ENCODE data around the gene NMUR1.

DNA sequence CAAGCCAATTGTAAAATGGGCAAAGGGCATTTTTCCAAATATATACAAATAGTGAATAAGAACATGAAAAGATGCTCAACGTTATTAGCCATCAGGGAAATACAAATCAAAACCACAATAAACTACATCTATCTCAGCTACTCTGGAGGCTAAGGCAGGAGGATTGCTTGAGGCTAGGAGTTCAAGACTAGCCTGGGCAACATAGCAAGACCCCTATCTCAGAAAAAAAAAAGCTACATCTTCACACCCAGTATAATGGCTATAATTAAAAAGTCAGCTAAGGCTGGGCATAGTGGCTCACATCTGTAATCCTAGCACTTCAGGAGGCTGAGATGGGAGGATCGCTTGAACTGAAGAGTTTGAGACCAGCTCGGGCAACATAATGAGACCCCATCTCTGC lies 53.3 kb downstream of the NMUR1 start:
- TF ChIP-seq, protein P1, sequence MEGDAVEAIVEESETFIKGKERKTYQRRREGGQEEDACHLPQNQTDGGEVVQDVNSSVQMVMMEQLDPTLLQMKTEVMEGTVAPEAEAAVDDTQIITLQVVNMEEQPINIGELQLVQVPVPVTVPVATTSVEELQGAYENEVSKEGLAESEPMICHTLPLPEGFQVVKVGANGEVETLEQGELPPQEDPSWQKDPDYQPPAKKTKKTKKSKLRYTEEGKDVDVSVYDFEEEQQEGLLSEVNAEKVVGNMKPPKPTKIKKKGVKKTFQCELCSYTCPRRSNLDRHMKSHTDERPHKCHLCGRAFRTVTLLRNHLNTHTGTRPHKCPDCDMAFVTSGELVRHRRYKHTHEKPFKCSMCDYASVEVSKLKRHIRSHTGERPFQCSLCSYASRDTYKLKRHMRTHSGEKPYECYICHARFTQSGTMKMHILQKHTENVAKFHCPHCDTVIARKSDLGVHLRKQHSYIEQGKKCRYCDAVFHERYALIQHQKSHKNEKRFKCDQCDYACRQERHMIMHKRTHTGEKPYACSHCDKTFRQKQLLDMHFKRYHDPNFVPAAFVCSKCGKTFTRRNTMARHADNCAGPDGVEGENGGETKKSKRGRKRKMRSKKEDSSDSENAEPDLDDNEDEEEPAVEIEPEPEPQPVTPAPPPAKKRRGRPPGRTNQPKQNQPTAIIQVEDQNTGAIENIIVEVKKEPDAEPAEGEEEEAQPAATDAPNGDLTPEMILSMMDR (IDR thresholded peaks at IDR 0.05; ENCODE audit: low read depth, low read length), result no peak
- no peak for TF ChIP-seq EZH2phosphoT487 (IDR thresholded peaks at IDR 0.05; ENCODE audit: low read depth)
